Upper lobe of left lung (tissue), 6 donors: ENCODE data around the gene CACNA1S. TPM values are rescaled to one million over a fixed set of nuclear protein-coding genes. Genes with fewer than 3 reads are reported as not detected.

Experiments used
- ATAC-seq, 2 donors: fragments of 200-7000 bp; cut with Tn5 transposase; one replicate each; pipeline ENCODE4 v1.9.1; 2022; ENCODE audit warnings: mild to moderate bottlenecking in 2 of 2, moderate library complexity in 2 of 2; ENCODE audit not compliant: low FRiP score in 2 of 2
- DNase-seq, 2 donors: peaks; one replicate each; pipeline ENCODE4 v3.0.0-alpha.2; 2019 to 2020
- H3K27ac ChIP-seq, 4 donors: fragments of 200-600 bp; sonication (generic); one replicate each; pipeline ENCODE4 v1.5.1; 2016 to 2019
- H3K27me3 ChIP-seq, 4 donors: fragments of 200-600 bp; sonication (generic); one replicate each; pipeline ENCODE4 v1.5.1; 2017 to 2019
- H3K36me3 ChIP-seq, 4 donors: fragments of 200-600 bp; sonication (generic); one replicate each; pipeline ENCODE4 v1.5.1; 2016 to 2019
- H3K4me1 ChIP-seq, 4 donors: fragments of 200-600 bp; sonication (generic); one replicate each; pipeline ENCODE4 v1.5.1; 2018 to 2019
- H3K4me3 ChIP-seq, 4 donors: fragments of 200-600 bp; sonication (generic); one replicate each; pipeline ENCODE4 v1.5.1; 2017 to 2019; ENCODE audit warnings: mild to moderate bottlenecking in 2 of 4, moderate library complexity in 1 of 4
- H3K9me3 ChIP-seq, 4 donors: fragments of 200-600 bp; sonication (generic); one replicate each; pipeline ENCODE4 v1.5.1; 2018 to 2019
- EP300 ChIP-seq, 4 donors: sonication (generic); formaldehyde crosslinking; IDR thresholded peaks; one replicate each; pipeline ENCODE4 v1.5.1; 2017; ENCODE audit warnings: antibody characterized with exemption in 4 of 4, control low read depth in 2 of 4
- POLR2A ChIP-seq, 4 donors: fragments of 450-650 bp; IDR thresholded peaks; one replicate each; pipeline ENCODE4 v1.5.1; 2016 to 2017; ENCODE audit warnings: antibody characterized with exemption in 4 of 4, mild to moderate bottlenecking in 2 of 4
- POLR2AphosphoS5 ChIP-seq, 2 donors: sonication (generic); formaldehyde crosslinking; IDR thresholded peaks; one replicate each; pipeline ENCODE4 v1.5.1; 2017; ENCODE audit warnings: antibody characterized with exemption in 2 of 2
- WGBS, 2 donors: methylation state at CpG; one replicate each; pipeline ENCODE4 v1.1.5; 2017 to 2018; 5-methylcytosine and 5-hydroxymethylcytosine counted together
- total RNA-seq, 6 donors: library from RNA; depleted of rRNA in 4 of 6; stranded (reverse); fragments of >200 nt in 4 of 6; gene quantifications; one replicate each; pipeline versions ENCODE4 v1.1.0 to v1.2.1, GENCODE V29; 2016 to 2021
- TF ChIP-seq, protein P1 (sequence below), 6 experiments: fragments of 450-650 bp in 4 of 6; fragments of 200-600 bp in 2 of 6; sonication (generic) in 2 of 6; IDR thresholded peaks; one replicate each; pipeline ENCODE4 v1.5.1; 2016 to 2019; ENCODE audit warnings: antibody characterized with exemption in 6 of 6
- donor health status: DM: no; HTN: no; CAD: no; lungs with moderate emphysema.
- donor health status: DM: no; HTN: yes; CAD: no; lungs with severe emphysema.

CACNA1S gene
- total RNA-seq, 6 donors from 2014 or later = 0.03 to 0.30 (median 0.10) TPM; not detected in 3

DNA sequence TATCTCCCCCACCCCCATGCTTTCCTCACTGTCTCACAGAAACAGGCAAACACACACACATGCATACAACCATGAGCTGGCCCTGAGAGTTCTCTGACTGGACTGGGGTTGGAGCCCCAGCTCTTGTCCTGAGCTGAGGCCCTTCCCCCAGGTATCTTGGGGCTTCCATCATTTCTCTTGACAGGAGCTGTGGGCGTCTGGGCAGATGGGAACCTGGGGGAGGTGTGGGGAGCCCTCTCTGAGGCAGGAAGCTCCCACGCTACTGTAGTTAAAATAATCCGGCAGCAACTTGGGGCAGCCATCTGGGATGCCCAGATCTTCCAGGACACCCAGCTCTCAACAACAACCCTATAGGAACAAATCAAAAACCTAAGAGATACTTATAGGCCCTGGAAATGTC lies 86.0 kb downstream of the CACNA1S start:
- no peak for ATAC-seq
- Histone ChIP-seq H3K36me3 (no peaks in the 10 kb centered on the region), H3K27ac (peak overlapping the region in 2 of 4 donors; percentile 62 to 67), H3K4me3 (no peak overlapping the region), H3K9me3 (no peaks in the 10 kb centered on the region), H3K4me1 (peaks cover 47 to 69% (median 59%) of the 10 kb centered on the region in 4 donors), H3K27me3 (no peaks in the 10 kb centered on the region)
- DNase-seq = no peak
- 58 to 63% methylated on average over 3 of the region's 3 CpGs for WGBS, 2 donors
- no peak for TF ChIP-seq EP300 (IDR thresholded peaks at IDR 0.05)
- TF ChIP-seq POLR2A (IDR thresholded peaks at IDR 0.05) = no peak
- no peak for TF ChIP-seq POLR2AphosphoS5 (IDR thresholded peaks at IDR 0.05)
- TF ChIP-seq, protein P1, sequence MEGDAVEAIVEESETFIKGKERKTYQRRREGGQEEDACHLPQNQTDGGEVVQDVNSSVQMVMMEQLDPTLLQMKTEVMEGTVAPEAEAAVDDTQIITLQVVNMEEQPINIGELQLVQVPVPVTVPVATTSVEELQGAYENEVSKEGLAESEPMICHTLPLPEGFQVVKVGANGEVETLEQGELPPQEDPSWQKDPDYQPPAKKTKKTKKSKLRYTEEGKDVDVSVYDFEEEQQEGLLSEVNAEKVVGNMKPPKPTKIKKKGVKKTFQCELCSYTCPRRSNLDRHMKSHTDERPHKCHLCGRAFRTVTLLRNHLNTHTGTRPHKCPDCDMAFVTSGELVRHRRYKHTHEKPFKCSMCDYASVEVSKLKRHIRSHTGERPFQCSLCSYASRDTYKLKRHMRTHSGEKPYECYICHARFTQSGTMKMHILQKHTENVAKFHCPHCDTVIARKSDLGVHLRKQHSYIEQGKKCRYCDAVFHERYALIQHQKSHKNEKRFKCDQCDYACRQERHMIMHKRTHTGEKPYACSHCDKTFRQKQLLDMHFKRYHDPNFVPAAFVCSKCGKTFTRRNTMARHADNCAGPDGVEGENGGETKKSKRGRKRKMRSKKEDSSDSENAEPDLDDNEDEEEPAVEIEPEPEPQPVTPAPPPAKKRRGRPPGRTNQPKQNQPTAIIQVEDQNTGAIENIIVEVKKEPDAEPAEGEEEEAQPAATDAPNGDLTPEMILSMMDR (IDR thresholded peaks at IDR 0.05) = no peak

DNA sequence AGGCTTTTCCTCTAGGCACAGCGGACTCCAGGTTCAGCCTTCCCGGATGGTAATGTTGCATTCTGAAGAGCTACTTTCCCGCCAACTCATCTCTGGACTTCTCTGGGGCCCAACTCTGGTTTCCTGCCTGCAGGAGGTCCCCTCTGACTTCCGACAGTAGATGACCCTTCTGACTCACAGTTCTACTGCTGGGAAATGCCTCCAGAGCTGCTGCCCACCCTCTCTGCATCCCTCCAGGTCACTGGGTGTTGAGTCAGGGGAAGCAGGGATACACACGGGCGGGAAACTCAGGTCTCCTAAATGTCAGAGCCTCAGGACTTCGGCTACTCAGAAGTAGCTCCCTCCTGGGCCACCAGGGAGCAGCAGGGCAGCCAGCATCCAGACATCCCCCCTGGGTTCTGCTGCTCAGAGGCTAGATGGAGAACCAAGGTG lies 86.6 kb downstream of the CACNA1S start:
- peaks cover 54 to 75% (median 65%) of the 10 kb centered on the region in 4 donors for H3K4me1 ChIP-seq
- peak overlapping the region in 3 of 4 donors; percentile 12 to 67 (median 62) for H3K27ac ChIP-seq
- H3K4me3 ChIP-seq = no peak overlapping the region
- H3K36me3 ChIP-seq = no peaks in the 10 kb centered on the region
- WGBS, 2 donors = 52 to 77% methylated on average over 7 of the region's 7 CpGs
- DNase-seq (no peak), ATAC-seq (no peak)
- H3K9me3 ChIP-seq = no peaks in the 10 kb centered on the region
- H3K27me3 ChIP-seq = no peaks in the 10 kb centered on the region
- TF ChIP-seq POLR2A (IDR thresholded peaks at IDR 0.05) (no peak), POLR2AphosphoS5 (IDR thresholded peaks at IDR 0.05) (no peak), EP300 (IDR thresholded peaks at IDR 0.05) (no peak)
- TF ChIP-seq, protein P1 (IDR thresholded peaks at IDR 0.05) = no peak

DNA sequence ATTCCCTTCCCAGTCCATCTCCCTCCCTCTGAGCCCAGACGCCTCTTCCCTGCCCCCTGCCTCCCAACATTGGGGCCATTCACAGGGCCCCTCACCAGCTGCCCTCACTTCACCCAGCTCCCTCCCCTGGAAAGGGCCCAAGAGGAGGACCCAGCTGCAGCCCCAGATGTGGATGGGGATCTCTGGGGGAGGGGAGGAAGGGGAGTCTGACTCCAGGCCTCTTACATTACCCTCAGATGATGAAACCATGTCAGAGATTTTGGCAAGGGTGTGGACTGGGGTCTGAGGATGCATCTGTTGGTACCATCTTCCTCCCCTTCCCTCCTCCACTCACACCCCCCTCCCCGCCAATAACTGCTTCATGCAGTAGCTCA lies 87.6 kb downstream of the CACNA1S start:
- ATAC-seq = no peak
- no peak for TF ChIP-seq POLR2A (IDR thresholded peaks at IDR 0.05)
- TF ChIP-seq, protein P1 (IDR thresholded peaks at IDR 0.05) = no peak
- no peaks in the 10 kb centered on the region for H3K9me3 ChIP-seq
- no peak overlapping the region for H3K4me3 ChIP-seq
- peak overlapping the region in 1 of 4 donors; percentile 51 for H3K27ac ChIP-seq
- DNase-seq = no peak
- WGBS, 2 donors = 75 to 86% methylated on average over 1 to 2 of the region's 2 CpGs
- H3K36me3 ChIP-seq = no peaks in the 10 kb centered on the region
- no peaks in the 10 kb centered on the region for H3K27me3 ChIP-seq
- H3K4me1 ChIP-seq = peaks cover 58 to 84% (median 74%) of the 10 kb centered on the region in 4 donors

DNA sequence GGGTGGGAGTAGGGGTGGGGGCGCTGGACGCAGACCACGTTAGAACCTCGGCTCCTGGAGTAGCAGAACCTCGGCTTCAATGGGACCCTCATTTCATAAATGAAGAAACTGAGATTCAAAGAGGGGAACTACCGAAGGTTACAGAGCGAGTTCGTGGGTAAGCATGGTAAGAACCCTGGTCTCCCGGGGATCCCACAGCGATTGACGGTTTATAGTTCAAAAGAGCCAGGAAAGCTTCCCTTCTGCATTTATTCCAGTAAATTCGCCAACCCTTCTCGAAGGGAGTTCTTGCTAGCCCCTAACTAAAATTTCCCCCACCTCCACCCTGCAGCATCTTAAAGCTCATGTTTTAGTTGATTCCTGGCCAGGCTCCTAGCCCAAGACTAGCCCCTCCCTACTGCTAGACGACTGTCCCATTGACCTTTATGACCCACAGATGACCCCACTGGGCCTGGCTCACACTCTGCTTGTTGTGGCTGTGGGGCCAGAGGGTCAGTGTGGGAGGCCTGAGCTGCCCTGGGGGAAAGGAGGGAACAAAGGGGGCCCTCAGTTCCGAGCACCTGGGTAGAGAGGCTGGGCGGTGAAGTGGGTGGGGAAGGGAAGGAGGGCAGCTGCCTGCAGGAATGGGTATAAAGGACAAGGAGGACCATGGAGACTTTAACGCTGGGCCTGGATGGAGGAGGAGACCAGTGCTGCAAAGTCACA lies 88.2 kb downstream of the CACNA1S start:
- H3K9me3 ChIP-seq = no peaks in the 10 kb centered on the region
- H3K4me1 ChIP-seq = peaks cover 58 to 88% (median 79%) of the 10 kb centered on the region in 4 donors
- ATAC-seq (no peak), DNase-seq (no peak)
- TF ChIP-seq POLR2AphosphoS5 (IDR thresholded peaks at IDR 0.05) (no peak), EP300 (IDR thresholded peaks at IDR 0.05) (no peak), POLR2A (IDR thresholded peaks at IDR 0.05) (no peak)
- TF ChIP-seq, protein P1 (IDR thresholded peaks at IDR 0.05) = no peak
- H3K4me3 ChIP-seq = peak overlapping the region in 3 of 4 donors; percentile 59 to 69 (median 65)
- peak overlapping the region in 2 of 4 donors; percentile 51 to 87 for H3K27ac ChIP-seq
- no peaks in the 10 kb centered on the region for H3K36me3 ChIP-seq
- no peaks in the 10 kb centered on the region for H3K27me3 ChIP-seq
- 38 to 52% methylated on average over 17 of the region's 17 CpGs for WGBS, 2 donors

DNA sequence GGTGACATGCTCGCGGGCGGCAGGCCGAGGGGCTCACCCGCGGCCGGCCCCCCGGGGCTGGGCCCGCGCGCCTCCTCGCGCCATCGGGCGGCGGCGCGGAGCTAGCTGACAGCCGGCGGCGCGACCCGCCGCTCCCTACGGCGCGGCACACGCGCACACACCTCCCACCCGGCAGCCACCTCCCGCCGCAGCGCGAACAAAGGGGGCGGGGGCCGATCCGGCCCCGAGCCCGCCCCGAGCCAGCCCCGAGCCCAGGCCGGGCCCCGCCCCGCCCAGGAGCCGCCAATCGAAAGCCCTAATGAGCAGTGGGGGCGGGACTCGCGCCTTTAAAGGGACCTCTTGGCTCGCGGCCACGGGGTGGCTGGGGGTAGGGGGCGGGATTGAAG lies 88.7 kb downstream of the CACNA1S start, which contains the start of gene KIF21B:
Gene KIF21B (minus strand): TSS at position 198 of the 386 bp plus-strand sequence. CDS start 331 bp downstream, outside the sequence.
- Histone ChIP-seq H3K27ac (peak within 1 kb of the TSS; percentile 58 to 87 (median 72)), H3K4me1 (peaks cover 55 to 89% (median 78%) of the 10 kb centered on the region in 4 donors)
- WGBS, 2 donors = 13 to 50% methylated on average over 1 to 5 of the region's 53 CpGs

More for the DNA sequence above, 88.7 kb downstream of the CACNA1S start, which contains the start of gene KIF21B:
- H3K27me3 ChIP-seq = no peaks in the 10 kb centered on the region
- H3K36me3 ChIP-seq = no peaks in the 10 kb centered on the region
- H3K9me3 ChIP-seq = no peaks in the 10 kb centered on the region
- DNase-seq (peak; percentile 89 to 97), ATAC-seq (peak; percentile 85 to 90)
- peak in 1 of 4 donors; percentile 55 for TF ChIP-seq POLR2A (IDR thresholded peaks at IDR 0.05)
- TF ChIP-seq POLR2AphosphoS5 (IDR thresholded peaks at IDR 0.05) = peak in 1 of 2 donors; percentile 13
- TF ChIP-seq, protein P1 (IDR thresholded peaks at IDR 0.05) = no peak
- no peak for TF ChIP-seq EP300 (IDR thresholded peaks at IDR 0.05)
- peak within 1 kb of the TSS; percentile 15 to 69 (median 62) for H3K4me3 ChIP-seq
